PC-9 (cell line): ENCODE data around the gene SSR3.

Source experiments
- CTCF ChIP-seq: fragments of 200-600 bp; sonication (generic); conservative IDR thresholded peaks from 2 replicates; pipeline ENCODE4 v1.6.1; 2017; ENCODE audit warnings: mixed run types, antibody characterized with exemption, mild to moderate bottlenecking, moderate library complexity
- EZH2 ChIP-seq: fragments of 200-600 bp; sonication (generic); IDR thresholded peaks from 2 replicates; pipeline ENCODE4 v1.8.0; 2017; ENCODE audit warnings: antibody characterized with exemption, low read depth

DNA sequence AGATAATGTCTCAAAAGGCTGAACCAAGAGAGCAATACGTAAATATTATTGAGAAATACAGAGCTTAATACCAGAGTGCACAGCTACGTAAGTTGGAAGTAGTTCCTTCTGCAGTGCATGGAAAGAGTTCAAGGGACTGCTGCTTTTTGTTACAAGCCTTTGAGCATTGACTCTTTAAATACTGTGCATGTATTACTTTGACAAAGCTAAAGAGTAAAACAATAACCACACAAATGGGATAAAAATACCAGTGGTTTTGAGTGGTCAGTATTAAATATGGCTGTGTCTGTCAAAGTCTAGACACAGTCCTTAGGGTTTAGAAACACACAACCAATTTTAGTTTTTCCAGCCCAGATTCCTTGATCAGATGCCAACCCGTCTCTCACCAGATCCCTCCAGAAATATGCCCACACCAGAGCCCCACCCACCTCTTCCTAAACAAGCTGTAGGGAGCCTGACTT lies 62.1 kb downstream of the SSR3 start:
- TF ChIP-seq CTCF (no peak), EZH2 (no peak)
